Measurements from ENCODE around the gene CD55. TPM values are rescaled to one million over a fixed set of nuclear protein-coding genes. Genes with fewer than 3 reads are reported as not detected.

CD55 gene
- total RNA-seq, 1 donor from 2014 or later = 356 TPM

DNA sequence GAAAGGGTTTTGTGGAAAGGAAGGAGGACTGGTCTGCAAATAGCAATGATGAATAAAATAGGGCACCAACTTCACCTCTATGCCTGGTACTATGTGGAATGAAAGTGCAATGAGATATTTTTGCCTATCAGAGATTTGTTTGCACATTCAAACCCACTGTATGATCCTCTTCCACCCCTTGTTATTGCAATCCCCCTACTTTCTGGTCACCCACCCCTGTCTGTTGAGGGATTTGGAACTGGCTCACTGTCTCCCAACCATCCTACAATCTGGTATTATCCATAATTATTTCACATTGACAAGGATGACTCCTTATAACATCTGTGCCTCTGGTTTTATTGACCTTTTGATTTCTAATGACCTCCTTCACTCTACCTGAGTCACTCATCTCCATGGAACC lies 42.4 kb downstream of the CD55 start:
- peaks cover 45% of the 10 kb centered on the region for H3K36me3 ChIP-seq
- no peak for TF ChIP-seq CTCF (IDR thresholded peaks at IDR 0.05)
- no peak for DNase-seq

GRCh38 chr1:207364614-207365013 lies 43.1 kb downstream of the CD55 start:
- H3K4me3 ChIP-seq = no peak overlapping the region
- H3K27me3 ChIP-seq (ENCODE audit: low read depth) = no peaks in the 10 kb centered on the region
- DNase-seq (no peak), ATAC-seq (no peak)
- H3K27ac ChIP-seq = no peak overlapping the region
- no peaks in the 10 kb centered on the region for H3K4me1 ChIP-seq
- H3K36me3 ChIP-seq = peaks cover 43% of the 10 kb centered on the region
- TF ChIP-seq CTCF (IDR thresholded peaks at IDR 0.05) = no peak
- no peaks in the 10 kb centered on the region for H3K9me3 ChIP-seq
- intact Hi-C loops (cut with DNase I) = no loop called here

More for the DNA sequence above, 42.4 kb downstream of the CD55 start:
- peak in 1 of 2 donors; percentile 3 for ATAC-seq
- H3K4me3 ChIP-seq = no peak overlapping the region
- H3K27me3 ChIP-seq (ENCODE audit: low read depth) = no peaks in the 10 kb centered on the region
- no peaks in the 10 kb centered on the region for H3K9me3 ChIP-seq
- H3K27ac ChIP-seq = no peak overlapping the region
- intact Hi-C loops (cut with DNase I) = no loop called here
- no peaks in the 10 kb centered on the region for H3K4me1 ChIP-seq

GRCh38 chr1:207365063-207365462 lies 43.6 kb downstream of the CD55 start:
- Histone ChIP-seq H3K9me3 (no peaks in the 10 kb centered on the region), H3K4me3 (no peak overlapping the region), H3K27me3 (ENCODE audit: low read depth) (no peaks in the 10 kb centered on the region), H3K36me3 (peaks cover 38% of the 10 kb centered on the region), H3K27ac (no peak overlapping the region), H3K4me1 (no peaks in the 10 kb centered on the region)
- intact Hi-C loops (cut with DNase I) = no loop called here
- ATAC-seq (no peak), DNase-seq (no peak)
- no peak for TF ChIP-seq CTCF (IDR thresholded peaks at IDR 0.05)

GRCh38 chr1:207366022-207366421 lies 44.5 kb downstream of the CD55 start:
- ATAC-seq = peak in 1 of 2 donors; percentile 20
- Histone ChIP-seq H3K9me3 (no peaks in the 10 kb centered on the region), H3K4me1 (no peaks in the 10 kb centered on the region), H3K27ac (no peak overlapping the region), H3K36me3 (peaks cover 29% of the 10 kb centered on the region), H3K4me3 (no peak overlapping the region), H3K27me3 (ENCODE audit: low read depth) (no peaks in the 10 kb centered on the region)
- intact Hi-C loops (cut with DNase I) = no loop called here
- DNase-seq = no peak
- TF ChIP-seq CTCF (IDR thresholded peaks at IDR 0.05) = no peak

GRCh38 chr1:207388721-207389120 lies 67.2 kb downstream of the CD55 start:
- intact Hi-C loops (cut with DNase I) = no loop called here
- Histone ChIP-seq H3K27ac (no peak overlapping the region), H3K27me3 (ENCODE audit: low read depth) (no peaks in the 10 kb centered on the region), H3K4me3 (no peak overlapping the region), H3K4me1 (no peaks in the 10 kb centered on the region), H3K9me3 (peaks cover 7% of the 10 kb centered on the region), H3K36me3 (no peaks in the 10 kb centered on the region)
- DNase-seq (no peak), ATAC-seq (no peak)
- TF ChIP-seq CTCF (IDR thresholded peaks at IDR 0.05) = no peak
